ENCODE data around the gene SLC6A6.

Gene SLC6A6

DNA sequence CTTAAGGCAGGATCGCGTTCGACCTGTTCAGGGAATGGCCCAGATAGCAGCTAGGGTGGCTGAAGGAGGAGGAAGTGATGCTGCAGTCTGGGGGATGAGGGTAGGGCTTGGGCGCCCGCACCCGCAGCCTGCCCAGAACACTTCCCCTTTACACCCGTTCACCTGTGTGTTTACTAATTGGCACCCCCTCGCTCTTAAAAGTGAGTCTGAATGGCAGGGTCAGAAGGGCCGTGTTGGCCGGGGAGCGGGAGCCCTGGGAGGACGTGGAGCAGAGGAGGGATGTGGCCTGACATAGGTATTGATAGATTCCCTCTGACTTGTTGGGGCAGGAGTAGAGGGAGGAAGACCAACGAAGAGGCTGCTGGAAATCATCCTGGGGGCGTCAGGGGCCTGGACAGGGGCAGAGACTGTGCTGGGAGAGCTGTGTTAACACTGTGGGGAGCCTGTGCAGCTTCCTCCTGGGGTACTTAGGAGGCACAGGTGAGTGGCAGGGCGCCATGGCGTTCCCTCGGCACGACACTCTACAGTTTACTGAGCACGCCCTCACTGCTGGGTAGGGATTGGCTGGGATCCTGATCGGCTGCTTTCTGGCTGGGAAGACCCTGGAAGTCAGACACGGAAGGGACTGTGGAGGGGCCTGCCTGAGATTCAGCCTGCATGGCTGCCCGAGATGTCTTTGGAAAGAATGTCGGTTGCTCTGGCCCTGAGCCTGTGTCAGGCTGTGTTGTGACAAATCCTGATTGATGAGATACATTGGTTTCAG is 51.7 kb downstream of the SLC6A6 start:
- H3K4me3 ChIP-seq, result no peak overlapping the region
- peaks cover 0 to 98% (median 55%) of the 10 kb centered on the region in 11 experiments; a peak in 15 of 22 replicates for H4K20me1 ChIP-seq
- no peak overlapping the region for H3K27ac ChIP-seq
- peaks cover 3 to 15% (median 5%) of the 10 kb centered on the region in 10 experiments; a peak in 19 of 20 replicates for H3K4me1 ChIP-seq
- no peaks in the 10 kb centered on the region for H3K27me3 ChIP-seq
- no peak for TF ChIP-seq Cebpa-rat (IDR thresholded peaks at IDR 0.05)
- H3K36me3 ChIP-seq, result peaks cover 79 to 100% (median 97%) of the 10 kb centered on the region in 11 experiments
- no peaks in the 10 kb centered on the region for H3K9me3 ChIP-seq (replicated peaks in 1 of 11)
- no peak overlapping the region for H3K9ac ChIP-seq
- no peak overlapping the region for H3K4me2 ChIP-seq

DNA sequence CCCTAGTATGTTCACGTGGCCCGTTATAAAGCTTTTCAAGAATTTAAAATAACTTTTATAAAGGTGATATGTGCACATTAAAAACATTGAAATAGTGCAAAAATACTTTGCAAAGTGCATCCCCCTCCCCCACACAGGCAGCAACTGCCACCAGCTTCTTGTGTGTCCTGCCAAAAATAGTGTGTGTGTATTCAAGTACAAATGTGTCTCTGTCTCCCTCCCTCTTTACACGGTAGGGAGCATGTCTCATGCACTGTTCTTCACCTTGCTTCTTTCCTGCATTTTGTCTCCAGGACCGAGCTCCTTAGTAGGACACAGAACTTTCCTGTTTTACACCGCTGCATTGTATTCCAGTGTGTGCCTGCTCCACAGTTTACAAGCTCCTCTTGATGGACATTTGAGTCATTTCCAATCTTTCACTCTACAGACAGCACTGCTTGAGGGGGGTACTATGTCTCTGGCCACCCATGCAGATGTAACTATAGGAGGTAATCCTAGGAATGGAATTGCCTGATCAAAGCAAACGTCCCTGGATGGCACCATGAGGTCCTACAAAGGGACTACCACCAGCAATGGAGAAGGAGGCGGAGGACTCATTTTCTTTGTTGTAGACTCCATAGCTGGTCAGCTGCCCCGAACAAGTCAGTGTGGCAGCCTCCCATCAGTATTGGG is 52.4 kb downstream of the SLC6A6 start:
- Histone ChIP-seq H3K4me2 (no peak overlapping the region), H3K36me3 (peaks cover 82 to 100% (median 99%) of the 10 kb centered on the region in 11 experiments), H4K20me1 (peaks cover 0 to 100% (median 55%) of the 10 kb centered on the region in 11 experiments; a peak in 15 of 22 replicates), H3K9ac (no peak overlapping the region), H3K27me3 (no peaks in the 10 kb centered on the region), H3K27ac (no peak overlapping the region), H3K4me1 (peaks cover 0 to 12% (median 0%) of the 10 kb centered on the region in 10 experiments; a peak in 3 of 20 replicates), H3K9me3 (replicated peaks in 1 of 11) (no peaks in the 10 kb centered on the region), H3K4me3 (no peak overlapping the region)
- no peak for TF ChIP-seq Cebpa-rat (IDR thresholded peaks at IDR 0.05)

DNA sequence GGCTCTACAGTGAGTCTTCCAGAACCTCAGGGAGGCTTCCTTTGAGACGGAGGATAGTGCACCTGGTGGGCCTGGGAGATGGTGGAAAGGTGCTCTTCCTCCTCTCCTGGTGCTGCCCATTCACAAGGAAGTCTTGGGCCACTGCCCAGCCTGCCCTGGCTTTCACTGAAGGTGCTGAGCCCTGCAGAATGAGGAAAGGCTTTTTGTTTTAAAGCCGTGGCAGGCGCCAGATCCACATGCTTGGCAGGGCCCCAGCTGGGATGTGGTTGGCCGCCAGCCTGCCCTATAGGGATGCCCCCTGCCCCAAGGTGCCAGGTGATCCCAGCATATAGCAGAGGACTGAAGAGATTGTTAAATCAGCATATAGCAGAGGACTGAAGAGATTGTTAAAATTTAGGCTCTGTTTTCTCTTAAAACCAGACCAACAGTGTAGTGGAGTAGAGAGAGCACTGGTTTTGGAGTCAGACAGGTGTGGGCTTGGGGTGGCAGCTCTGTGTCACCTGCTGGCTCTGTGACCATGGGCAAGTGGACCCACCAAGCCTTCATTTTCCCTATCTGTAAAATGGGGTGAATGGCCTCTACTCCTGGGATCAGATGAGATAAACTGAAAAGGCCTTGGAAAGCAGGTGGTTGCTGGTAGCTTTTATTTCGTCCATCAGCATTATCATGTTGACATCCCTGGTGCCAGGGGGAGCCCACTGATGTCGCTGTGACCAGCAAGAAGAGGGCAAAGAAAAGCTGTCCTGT is 53.3 kb downstream of the SLC6A6 start:
- no peak overlapping the region for H3K4me2 ChIP-seq
- H3K36me3 ChIP-seq, result peaks cover 82 to 100% (median 100%) of the 10 kb centered on the region in 11 experiments

DNA sequence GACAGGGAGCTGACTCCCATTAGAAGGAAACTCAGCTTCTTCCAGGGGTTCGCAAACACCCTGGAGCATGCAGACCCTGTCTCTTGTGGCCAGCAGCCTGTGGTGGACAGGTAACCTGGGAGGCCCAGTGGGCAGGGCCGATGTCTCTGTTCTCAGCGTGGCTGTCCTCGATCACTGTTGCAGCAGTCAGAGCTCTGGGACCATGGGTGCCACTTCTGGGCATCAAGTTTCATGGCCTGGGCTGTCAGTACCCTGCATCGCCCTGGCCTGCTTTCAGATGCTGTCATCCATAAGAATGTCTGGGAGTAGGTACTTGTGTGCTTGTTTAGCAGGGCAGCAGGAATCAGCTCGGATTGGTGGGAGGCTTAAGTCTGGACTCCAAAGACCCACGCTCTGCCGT is 54.4 kb downstream of the SLC6A6 start:
- H3K27me3 ChIP-seq, result no peaks in the 10 kb centered on the region
- peaks cover 0 to 100% (median 64%) of the 10 kb centered on the region in 11 experiments; a peak in 19 of 22 replicates for H4K20me1 ChIP-seq
- H3K4me1 ChIP-seq, result peaks cover 7 to 29% (median 13%) of the 10 kb centered on the region in 10 experiments; a peak in 18 of 20 replicates
- no peak overlapping the region for H3K4me3 ChIP-seq
- no peak overlapping the region for H3K4me2 ChIP-seq
- TF ChIP-seq Cebpa-rat (IDR thresholded peaks at IDR 0.05), result no peak
- H3K9ac ChIP-seq, result no peak overlapping the region
- no peaks in the 10 kb centered on the region for H3K9me3 ChIP-seq (replicated peaks in 1 of 11)
- H3K36me3 ChIP-seq, result peaks cover 81 to 100% (median 96%) of the 10 kb centered on the region in 11 experiments
- H3K27ac ChIP-seq, result no peak overlapping the region

More for the DNA sequence above, 53.3 kb downstream of the SLC6A6 start:
- TF ChIP-seq Cebpa-rat (IDR thresholded peaks at IDR 0.05), result no peak
- no peak overlapping the region for H3K4me3 ChIP-seq
- H3K9ac ChIP-seq, result no peak overlapping the region
- H3K27ac ChIP-seq, result no peak overlapping the region
- no peaks in the 10 kb centered on the region for H3K9me3 ChIP-seq (replicated peaks in 1 of 11)
- peaks cover 0 to 100% (median 59%) of the 10 kb centered on the region in 11 experiments; a peak in 15 of 22 replicates for H4K20me1 ChIP-seq
- no peaks in the 10 kb centered on the region for H3K27me3 ChIP-seq
- peaks cover 0 to 22% (median 4%) of the 10 kb centered on the region in 10 experiments; a peak in 6 of 20 replicates for H3K4me1 ChIP-seq

DNA sequence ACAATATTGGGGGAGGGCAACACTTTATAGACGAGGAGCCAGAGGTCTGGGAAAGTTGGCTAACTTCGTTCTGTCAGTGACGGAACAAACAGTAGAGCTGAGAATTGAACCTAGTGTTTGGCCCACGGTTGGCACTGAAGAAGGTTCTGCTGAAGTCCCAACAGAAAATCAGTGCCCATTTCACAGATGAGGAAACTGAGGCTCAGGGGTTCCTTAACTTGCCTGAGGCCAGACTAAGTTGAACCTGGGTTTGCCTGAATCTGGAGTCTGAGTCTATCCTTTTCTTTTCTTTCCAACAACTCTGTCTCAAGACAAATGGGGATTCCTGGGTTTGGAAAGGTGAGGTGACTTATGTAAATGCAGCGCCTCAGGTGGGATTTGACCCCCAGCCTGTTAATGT is 55.1 kb downstream of the SLC6A6 start:
- H3K27me3 ChIP-seq, result no peaks in the 10 kb centered on the region
- H3K9me3 ChIP-seq (replicated peaks in 1 of 11), result no peaks in the 10 kb centered on the region
- no peak overlapping the region for H3K9ac ChIP-seq
- H3K4me3 ChIP-seq, result no peak overlapping the region
- no peak overlapping the region for H3K4me2 ChIP-seq
- peaks cover 74 to 100% (median 95%) of the 10 kb centered on the region in 11 experiments for H3K36me3 ChIP-seq
- TF ChIP-seq Cebpa-rat (IDR thresholded peaks at IDR 0.05), result no peak
- H3K4me1 ChIP-seq, result peaks cover 12 to 30% (median 15%) of the 10 kb centered on the region in 10 experiments; a peak in 19 of 20 replicates
- H4K20me1 ChIP-seq, result peaks cover 0 to 100% (median 65%) of the 10 kb centered on the region in 11 experiments; a peak in 19 of 22 replicates
- no peak overlapping the region for H3K27ac ChIP-seq

DNA sequence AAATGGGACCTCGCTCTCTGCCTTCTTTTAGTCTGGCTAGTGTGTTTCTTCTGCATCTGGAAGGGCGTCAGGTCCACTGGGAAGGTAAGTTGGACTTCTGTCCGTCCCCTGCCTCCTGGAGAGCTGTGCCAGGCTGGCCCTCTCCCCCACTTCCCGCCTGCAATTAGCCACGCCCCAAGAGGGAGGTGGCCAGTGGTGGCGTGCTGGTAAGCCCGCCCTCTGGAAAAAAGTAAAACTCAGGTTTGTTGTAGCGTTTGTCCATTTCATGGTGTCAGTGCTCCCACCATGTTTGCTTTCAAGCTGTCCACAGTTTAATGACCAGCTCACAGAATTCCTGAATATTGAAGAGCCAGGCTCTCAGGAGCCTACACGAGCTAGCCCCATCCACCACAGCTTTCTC is 55.6 kb downstream of the SLC6A6 start:
- H3K4me3 ChIP-seq, result no peak overlapping the region
- H3K9ac ChIP-seq, result no peak overlapping the region
- peaks cover 74 to 100% (median 95%) of the 10 kb centered on the region in 11 experiments for H3K36me3 ChIP-seq
- H3K27ac ChIP-seq, result no peak overlapping the region
- no peak overlapping the region for H3K4me2 ChIP-seq
- H3K4me1 ChIP-seq, result peaks cover 12 to 36% (median 20%) of the 10 kb centered on the region in 10 experiments; a peak in 19 of 20 replicates
- H3K27me3 ChIP-seq, result no peaks in the 10 kb centered on the region
- no peaks in the 10 kb centered on the region for H3K9me3 ChIP-seq (replicated peaks in 1 of 11)
- H4K20me1 ChIP-seq, result peaks cover 0 to 100% (median 65%) of the 10 kb centered on the region in 11 experiments; a peak in 19 of 22 replicates
- no peak for TF ChIP-seq Cebpa-rat (IDR thresholded peaks at IDR 0.05)

DNA sequence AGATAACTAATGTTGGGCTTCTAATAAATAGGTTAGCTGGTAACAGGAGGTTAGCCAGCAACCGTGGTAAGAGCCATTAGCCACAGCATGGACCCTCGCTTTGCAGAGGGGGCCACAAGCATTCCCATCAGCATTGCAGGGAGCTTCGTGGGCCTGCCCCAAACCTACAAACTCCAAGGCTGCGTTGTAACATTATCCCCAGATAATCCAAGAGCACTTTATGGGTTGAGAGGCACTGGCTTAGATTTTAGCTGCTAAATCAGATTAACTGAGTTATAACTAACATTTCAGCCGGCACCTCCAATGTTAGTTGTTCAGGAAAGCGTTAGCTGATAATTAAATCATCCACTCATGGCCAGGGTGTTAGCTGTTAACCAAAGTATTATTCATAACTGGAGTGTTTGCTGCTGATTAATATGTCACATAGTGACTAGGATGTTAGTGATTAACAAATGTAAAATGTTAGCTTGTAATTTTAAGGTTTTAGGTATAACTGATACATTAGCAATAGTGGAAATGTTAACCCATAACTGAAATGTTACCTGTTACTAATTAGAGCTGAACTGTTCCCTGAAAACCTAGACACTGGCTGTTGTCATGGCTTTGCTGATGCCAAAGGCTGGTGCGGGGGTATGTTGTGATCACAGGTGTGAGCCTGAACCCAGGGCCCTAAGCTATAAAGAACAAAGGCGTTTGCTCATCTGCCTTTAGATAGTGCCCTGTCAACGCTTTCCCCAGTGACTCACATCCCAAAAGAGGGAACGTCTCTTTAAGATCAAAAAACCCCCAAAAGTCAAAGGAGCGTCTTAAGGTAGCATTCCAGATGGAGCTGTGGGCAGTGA is 56.2 kb downstream of the SLC6A6 start:
- no peak overlapping the region for H3K9ac ChIP-seq
- no peak overlapping the region for H3K4me3 ChIP-seq
- H3K9me3 ChIP-seq (replicated peaks in 1 of 11), result no peaks in the 10 kb centered on the region
- peaks cover 74 to 100% (median 95%) of the 10 kb centered on the region in 11 experiments for H3K36me3 ChIP-seq
- H4K20me1 ChIP-seq, result peaks cover 0 to 100% (median 68%) of the 10 kb centered on the region in 11 experiments; a peak in 19 of 22 replicates
- TF ChIP-seq Cebpa-rat (IDR thresholded peaks at IDR 0.05), result no peak
- no peak overlapping the region for H3K27ac ChIP-seq
- H3K27me3 ChIP-seq, result no peaks in the 10 kb centered on the region
- peaks cover 12 to 36% (median 26%) of the 10 kb centered on the region in 10 experiments; a peak in 19 of 20 replicates for H3K4me1 ChIP-seq
- H3K4me2 ChIP-seq, result no peak overlapping the region

DNA sequence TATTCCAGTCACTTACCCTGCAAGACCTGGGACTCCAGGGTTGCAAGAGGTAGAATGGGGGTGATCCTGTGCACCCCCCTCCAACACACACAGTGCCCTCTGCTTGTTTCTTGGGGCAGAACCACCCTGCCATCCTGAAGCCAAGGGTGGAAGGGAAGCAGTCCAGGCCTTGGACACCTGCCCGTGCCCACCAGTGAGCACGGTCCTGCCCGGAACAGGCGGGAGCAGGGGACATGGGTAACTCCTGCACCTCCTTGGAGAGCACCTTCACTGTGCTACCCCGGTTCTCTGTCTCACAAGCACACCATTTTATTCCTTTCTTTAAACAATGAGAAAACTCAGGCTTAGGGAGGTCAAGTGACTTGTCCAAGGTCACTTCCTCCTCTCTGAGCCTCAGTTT is 57.0 kb downstream of the SLC6A6 start:
- peaks cover 79 to 100% (median 95%) of the 10 kb centered on the region in 11 experiments for H3K36me3 ChIP-seq

More for the DNA sequence above, 57.0 kb downstream of the SLC6A6 start:
- no peaks in the 10 kb centered on the region for H3K9me3 ChIP-seq (replicated peaks in 1 of 11)
- H4K20me1 ChIP-seq, result peaks cover 0 to 100% (median 73%) of the 10 kb centered on the region in 11 experiments; a peak in 19 of 22 replicates
- no peak overlapping the region for H3K27ac ChIP-seq
- H3K27me3 ChIP-seq, result no peaks in the 10 kb centered on the region
- TF ChIP-seq Cebpa-rat (IDR thresholded peaks at IDR 0.05), result no peak
- peaks cover 12 to 32% (median 26%) of the 10 kb centered on the region in 10 experiments; a peak in 19 of 20 replicates for H3K4me1 ChIP-seq
- no peak overlapping the region for H3K9ac ChIP-seq
- no peak overlapping the region for H3K4me3 ChIP-seq
- no peak overlapping the region for H3K4me2 ChIP-seq

Measured in BLaER1 treated with 17β-estradiol and CSF1 and Interleukin-3, amounts not matched to agents 10 nM and 100 nM (cell line).